ENCODE data around the gene SGF29.

The SGF29 gene

GRCh38 chr16:28553776-28554633 lies at the start of gene SGF29:
Gene SGF29, plus strand, starts transcription at chr16:28553920. Its CDS starts 27,150 bp downstream, at chr16:28581070.
- no peaks in the 10 kb centered on the region for H3K9me3 ChIP-seq (ENCODE audit: insufficient read depth, low read length)
- no peaks in the 10 kb centered on the region for H4K20me1 ChIP-seq (ENCODE audit: low read depth, low read length)
- TF ChIP-seq EZH2phosphoT487 (conservative IDR thresholded peaks at IDR 0.05; ENCODE audit: low read length) (no peak), CTCF (IDR thresholded peaks at IDR 0.05; ENCODE audit: insufficient read depth, low read length, poor library complexity, severe bottlenecking) (peak; percentile 18)
- peak within 1 kb of the TSS; percentile 93 for H3K27ac ChIP-seq (ENCODE audit: low read depth, low read length)
- H3K36me3 ChIP-seq (ENCODE audit: low read length), result no peaks in the 10 kb centered on the region; the same call in 1 of the 2 replicates
- peak within 1 kb of the TSS; percentile 98 for H3K4me2 ChIP-seq (ENCODE audit: low read depth, low read length, poor library complexity, severe bottlenecking)
- peaks cover 39% of the 10 kb centered on the region for H3K79me2 ChIP-seq (ENCODE audit: insufficient read depth, low read length)
- H3K4me3 ChIP-seq (ENCODE audit: insufficient read depth, low read length, poor library complexity, severe bottlenecking), result peak within 1 kb of the TSS; percentile 96
- peak within 1 kb of the TSS; percentile 78 for H2AFZ ChIP-seq (ENCODE audit: low read depth, low read length, severe bottlenecking)
- H3K9me2 ChIP-seq (replicated peaks; ENCODE audit: insufficient read depth, low read length), result no peaks in the 10 kb centered on the region
- peak within 1 kb of the TSS; percentile 87 for H3K9ac ChIP-seq (ENCODE audit: low read length)
- H3F3A ChIP-seq (ENCODE audit: insufficient read depth), result no peaks in the 10 kb centered on the region
- H3K27me3 ChIP-seq (ENCODE audit: low read length), result no peaks in the 10 kb centered on the region

GRCh38 chr16:28504707-28505404 lies 48.9 kb upstream of the SGF29 start:
- H3K27ac ChIP-seq (ENCODE audit: low read depth, low read length), result no peak overlapping the region
- no peaks in the 10 kb centered on the region for H3K79me2 ChIP-seq (ENCODE audit: insufficient read depth, low read length)
- no peaks in the 10 kb centered on the region for H3K36me3 ChIP-seq (ENCODE audit: low read length)
- no peaks in the 10 kb centered on the region for H3F3A ChIP-seq (ENCODE audit: insufficient read depth)
- H3K9ac ChIP-seq (ENCODE audit: low read length), result no peak overlapping the region
- H3K27me3 ChIP-seq (ENCODE audit: low read length), result no peaks in the 10 kb centered on the region
- no peaks in the 10 kb centered on the region for H4K20me1 ChIP-seq (ENCODE audit: low read depth, low read length)
- no peak overlapping the region for H2AFZ ChIP-seq (ENCODE audit: low read depth, low read length, severe bottlenecking)
- no peak for TF ChIP-seq EZH2phosphoT487 (conservative IDR thresholded peaks at IDR 0.05; ENCODE audit: low read length)
- TF ChIP-seq CTCF (IDR thresholded peaks at IDR 0.05; ENCODE audit: insufficient read depth, low read length, poor library complexity, severe bottlenecking), result no peak
- H3K4me2 ChIP-seq (ENCODE audit: low read depth, low read length, poor library complexity, severe bottlenecking), result no peak overlapping the region
- no peak overlapping the region for H3K4me3 ChIP-seq (ENCODE audit: insufficient read depth, low read length, poor library complexity, severe bottlenecking)
- no peaks in the 10 kb centered on the region for H3K9me2 ChIP-seq (replicated peaks; ENCODE audit: insufficient read depth, low read length)
- H3K9me3 ChIP-seq (ENCODE audit: insufficient read depth, low read length), result no peaks in the 10 kb centered on the region

GRCh38 chr16:28505489-28506137 lies 48.1 kb upstream of the SGF29 start:
- Histone ChIP-seq H2AFZ (ENCODE audit: low read depth, low read length, severe bottlenecking) (no peak overlapping the region), H3K9me3 (ENCODE audit: insufficient read depth, low read length) (no peaks in the 10 kb centered on the region), H3K79me2 (ENCODE audit: insufficient read depth, low read length) (no peaks in the 10 kb centered on the region), H3K27me3 (ENCODE audit: low read length) (no peaks in the 10 kb centered on the region), H3K36me3 (ENCODE audit: low read length) (no peaks in the 10 kb centered on the region), H3K9me2 (replicated peaks; ENCODE audit: insufficient read depth, low read length) (no peaks in the 10 kb centered on the region), H3K4me2 (ENCODE audit: low read depth, low read length, poor library complexity, severe bottlenecking) (no peak overlapping the region), H3F3A (ENCODE audit: insufficient read depth) (no peaks in the 10 kb centered on the region), H3K27ac (ENCODE audit: low read depth, low read length) (no peak overlapping the region), H4K20me1 (ENCODE audit: low read depth, low read length) (no peaks in the 10 kb centered on the region), H3K9ac (ENCODE audit: low read length) (no peak overlapping the region), H3K4me3 (ENCODE audit: insufficient read depth, low read length, poor library complexity, severe bottlenecking) (no peak overlapping the region)
- TF ChIP-seq CTCF (IDR thresholded peaks at IDR 0.05; ENCODE audit: insufficient read depth, low read length, poor library complexity, severe bottlenecking), result no peak
- no peak for TF ChIP-seq EZH2phosphoT487 (conservative IDR thresholded peaks at IDR 0.05; ENCODE audit: low read length)

Data from SU-DHL-6 (cell line).